ENCODE measurements around the gene TGFBR3. TPM values are rescaled to one million over a fixed set of nuclear protein-coding genes. Genes with fewer than 3 reads are reported as not detected.
A peak's percentile ranks its signal among the peaks of the same experiment; 100 is the strongest.

Gene TGFBR3
- total RNA-seq, 4 donors from 2014 or later, result 32.9 to 138 (median 58.8) TPM

DNA sequence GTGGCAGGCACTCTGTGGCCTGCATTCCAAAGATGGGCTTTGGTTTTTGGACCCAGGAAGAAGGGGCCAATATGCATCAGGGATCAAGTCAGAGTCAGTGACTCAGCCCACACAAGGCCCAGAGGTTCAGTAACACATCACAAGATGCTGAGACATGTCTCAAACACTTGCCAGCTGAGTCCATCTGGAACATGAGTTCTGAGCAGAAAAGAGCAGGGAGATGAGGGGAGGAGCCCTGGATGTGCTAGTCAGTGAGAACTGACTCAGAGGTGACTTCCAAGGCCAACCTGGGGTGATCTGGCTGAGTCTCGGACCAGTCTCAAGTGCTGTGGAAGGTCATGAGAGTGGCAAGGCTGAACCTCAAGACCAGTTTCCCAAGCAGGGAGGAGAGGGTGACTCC lies 235.2 kb downstream of the TGFBR3 start:
- in situ Hi-C loops (cut with MboI; ENCODE audit: low pct_ligation_motif_present in 1 of 4, low pct_unique_long_range_greater_than_20kb in 1 of 4, low sequenced_read_pairs in 3 of 4), result no loop called here
- peak overlapping the region; percentile 50 to 66 (median 58) for H3K27ac ChIP-seq

DNA sequence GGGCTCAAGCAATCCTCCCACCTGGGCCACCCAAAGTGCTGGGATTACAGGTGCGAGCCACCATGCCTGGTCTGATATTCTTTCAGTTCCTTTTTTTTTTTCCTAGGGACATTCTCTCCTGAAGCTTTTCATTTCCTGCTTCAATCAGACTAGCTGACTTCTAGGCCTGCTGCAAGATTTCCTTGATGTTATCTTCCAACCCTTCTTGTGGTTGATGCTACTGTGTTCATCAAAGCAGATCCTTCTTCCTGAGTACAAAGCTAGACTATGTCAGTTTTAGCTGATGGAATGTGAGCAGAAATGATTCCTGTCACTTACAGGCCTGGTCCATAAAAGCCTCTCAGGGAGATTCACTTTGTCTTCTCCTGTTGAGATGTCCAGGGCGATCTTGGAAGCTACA lies 238.9 kb downstream of the TGFBR3 start:
- in situ Hi-C loops (cut with MboI; ENCODE audit: low pct_ligation_motif_present in 1 of 4, low pct_unique_long_range_greater_than_20kb in 1 of 4, low sequenced_read_pairs in 3 of 4) (no loop called here), intact Hi-C loops (cut with DNase I; ENCODE audit: low total_unique reads) (loop anchor here (5.0 kb wide), 1 partner anchor 700 kb away; no protein-coding TSS in a partner anchor)
- TF ChIP-seq POLR2A (IDR thresholded peaks at IDR 0.05) (no peak), EP300 (IDR thresholded peaks at IDR 0.05; ENCODE audit: low read depth) (no peak), POLR2AphosphoS5 (IDR thresholded peaks at IDR 0.05) (no peak)
- TF ChIP-seq, protein P1, sequence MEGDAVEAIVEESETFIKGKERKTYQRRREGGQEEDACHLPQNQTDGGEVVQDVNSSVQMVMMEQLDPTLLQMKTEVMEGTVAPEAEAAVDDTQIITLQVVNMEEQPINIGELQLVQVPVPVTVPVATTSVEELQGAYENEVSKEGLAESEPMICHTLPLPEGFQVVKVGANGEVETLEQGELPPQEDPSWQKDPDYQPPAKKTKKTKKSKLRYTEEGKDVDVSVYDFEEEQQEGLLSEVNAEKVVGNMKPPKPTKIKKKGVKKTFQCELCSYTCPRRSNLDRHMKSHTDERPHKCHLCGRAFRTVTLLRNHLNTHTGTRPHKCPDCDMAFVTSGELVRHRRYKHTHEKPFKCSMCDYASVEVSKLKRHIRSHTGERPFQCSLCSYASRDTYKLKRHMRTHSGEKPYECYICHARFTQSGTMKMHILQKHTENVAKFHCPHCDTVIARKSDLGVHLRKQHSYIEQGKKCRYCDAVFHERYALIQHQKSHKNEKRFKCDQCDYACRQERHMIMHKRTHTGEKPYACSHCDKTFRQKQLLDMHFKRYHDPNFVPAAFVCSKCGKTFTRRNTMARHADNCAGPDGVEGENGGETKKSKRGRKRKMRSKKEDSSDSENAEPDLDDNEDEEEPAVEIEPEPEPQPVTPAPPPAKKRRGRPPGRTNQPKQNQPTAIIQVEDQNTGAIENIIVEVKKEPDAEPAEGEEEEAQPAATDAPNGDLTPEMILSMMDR (IDR thresholded peaks at IDR 0.05), result no peak
- Histone ChIP-seq H3K4me1 (peaks cover 5 to 13% (median 6%) of the 10 kb centered on the region in 4 donors), H3K27ac (no peak overlapping the region), H3K4me3 (no peak overlapping the region), H3K27me3 (no peaks in the 10 kb centered on the region), H3K9me3 (no peaks in the 10 kb centered on the region), H3K36me3 (no peaks in the 10 kb centered on the region)
- no peak for DNase-seq
- WGBS, 2 donors (ENCODE audit: low coverage in 1 of 2), result 89% methylated on average over 2 of the region's 2 CpGs

More for the DNA sequence above, 235.2 kb downstream of the TGFBR3 start:
- DNase-seq, result peak; percentile 48
- intact Hi-C loops (cut with DNase I; ENCODE audit: low total_unique reads), result no loop called here
- Histone ChIP-seq H3K4me3 (no peak overlapping the region), H3K4me1 (peaks cover 5 to 15% (median 8%) of the 10 kb centered on the region in 4 donors), H3K27me3 (no peaks in the 10 kb centered on the region), H3K36me3 (no peaks in the 10 kb centered on the region), H3K9me3 (no peaks in the 10 kb centered on the region)
- WGBS, 2 donors (ENCODE audit: low coverage in 1 of 2), result 88% methylated on average over 1 of the region's 1 CpG; no CpG with 5 or more reads in 1 of the 2 donors
- TF ChIP-seq POLR2AphosphoS5 (IDR thresholded peaks at IDR 0.05) (peak; percentile 42 to 67 (median 62)), EP300 (IDR thresholded peaks at IDR 0.05; ENCODE audit: low read depth) (no peak)

DNA sequence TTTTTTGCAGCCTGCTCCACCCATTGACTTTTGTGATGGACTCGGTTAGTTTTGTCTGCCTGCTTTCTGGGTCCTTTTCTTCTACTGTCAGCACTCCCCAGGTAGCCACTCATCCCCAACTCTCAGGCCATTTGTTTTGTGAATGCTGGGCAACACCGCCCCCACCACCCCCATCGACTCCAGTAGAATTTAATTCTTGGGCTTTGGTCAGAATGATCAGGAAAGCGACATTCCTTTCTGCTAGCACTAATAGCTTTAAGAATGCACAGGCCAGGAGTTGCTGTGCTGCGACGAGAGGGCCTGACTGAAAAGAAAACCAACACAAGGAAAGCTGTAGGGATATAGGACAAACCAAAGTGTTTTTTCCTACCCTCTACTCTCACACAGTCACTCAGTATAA lies 240.9 kb downstream of the TGFBR3 start:
- TF ChIP-seq EP300 (IDR thresholded peaks at IDR 0.05; ENCODE audit: low read depth), result no peak
- TF ChIP-seq POLR2AphosphoS5 (IDR thresholded peaks at IDR 0.05), result no peak
- TF ChIP-seq POLR2A (IDR thresholded peaks at IDR 0.05), result no peak
- TF ChIP-seq, protein P1 (IDR thresholded peaks at IDR 0.05), result no peak
- intact Hi-C loops (cut with DNase I; ENCODE audit: low total_unique reads), result loop anchor here (5.0 kb wide), 1 partner anchor 698 kb away; no protein-coding TSS in a partner anchor
- no peaks in the 10 kb centered on the region for H3K36me3 ChIP-seq

DNA sequence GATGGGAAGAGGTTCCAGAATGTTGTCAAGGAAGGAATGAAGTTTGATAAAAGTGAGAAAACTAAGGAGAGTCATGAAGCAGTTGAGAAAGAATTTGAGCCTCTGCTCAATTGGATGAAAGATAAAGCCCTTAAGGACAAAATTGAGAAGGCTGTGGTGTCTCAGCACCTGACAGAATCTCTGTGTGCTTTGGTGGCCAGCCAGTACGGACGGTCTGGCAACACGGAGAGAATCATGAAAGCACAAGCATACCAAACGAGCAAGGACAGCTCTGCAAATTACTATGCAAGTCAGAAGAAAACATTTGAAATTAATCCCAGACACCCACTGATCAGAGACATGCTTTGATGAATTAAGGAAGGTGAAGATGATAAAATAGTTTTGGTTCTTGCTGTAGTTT lies 242.5 kb downstream of the TGFBR3 start:
- H3K36me3 ChIP-seq, result no peaks in the 10 kb centered on the region

More for the DNA sequence above, 240.9 kb downstream of the TGFBR3 start:
- Histone ChIP-seq H3K4me3 (no peak overlapping the region), H3K4me1 (no peaks in the 10 kb centered on the region), H3K27ac (no peak overlapping the region), H3K27me3 (no peaks in the 10 kb centered on the region), H3K9me3 (no peaks in the 10 kb centered on the region)
- no peak for DNase-seq
- WGBS, 2 donors (ENCODE audit: low coverage in 1 of 2), result 85 to 86% methylated on average over 4 to 6 of the region's 6 CpGs
- in situ Hi-C loops (cut with MboI; ENCODE audit: low pct_ligation_motif_present in 1 of 4, low pct_unique_long_range_greater_than_20kb in 1 of 4, low sequenced_read_pairs in 3 of 4), result no loop called here

More for the DNA sequence above, 242.5 kb downstream of the TGFBR3 start:
- H3K4me1 ChIP-seq, result no peaks in the 10 kb centered on the region
- no peak overlapping the region for H3K4me3 ChIP-seq
- H3K27me3 ChIP-seq, result no peaks in the 10 kb centered on the region
- intact Hi-C loops (cut with DNase I; ENCODE audit: low total_unique reads), result no loop called here
- in situ Hi-C loops (cut with MboI; ENCODE audit: low pct_ligation_motif_present in 1 of 4, low pct_unique_long_range_greater_than_20kb in 1 of 4, low sequenced_read_pairs in 3 of 4), result no loop called here
- DNase-seq, result no peak
- TF ChIP-seq POLR2A (IDR thresholded peaks at IDR 0.05) (no peak), POLR2AphosphoS5 (IDR thresholded peaks at IDR 0.05) (no peak), EP300 (IDR thresholded peaks at IDR 0.05; ENCODE audit: low read depth) (no peak)
- TF ChIP-seq, protein P1 (IDR thresholded peaks at IDR 0.05), result no peak
- WGBS, 2 donors (ENCODE audit: low coverage in 1 of 2), result 84 to 94% methylated on average over 4 of the region's 4 CpGs
- no peak overlapping the region for H3K27ac ChIP-seq
- H3K9me3 ChIP-seq, result no peaks in the 10 kb centered on the region
